Gastrocnemius medialis (tissue), 4 donors: ENCODE data around the gene COBLL1.

Experiments
- CTCF ChIP-seq, 5 experiments: fragments of 450-650 bp in 3 of 5; fragments of 200-600 bp in 2 of 5; sonication (generic) in 2 of 5; IDR thresholded peaks in 4 of 5; conservative IDR thresholded peaks in 1 of 5; 1 replicate in 4 of 5; 2 replicates in 1 of 5; pipeline ENCODE4 v1.5.1; 2016 to 2019; ENCODE audit warnings: antibody characterized with exemption in 5 of 5, mild to moderate bottlenecking in 3 of 5, moderate library complexity in 3 of 5
- POLR2A ChIP-seq, 2 donors: fragments of 450-650 bp; IDR thresholded peaks; one replicate each; pipeline ENCODE4 v1.6.1; 2017; ENCODE audit warnings: antibody characterized with exemption in 2 of 2, mild to moderate bottlenecking in 2 of 2, moderate library complexity in 2 of 2

- TF ChIP-seq CTCF (IDR thresholded peaks at IDR 0.05 in 4 of 5, conservative IDR thresholded peaks at IDR 0.05 in 1 of 5): no peak
- no peak for TF ChIP-seq POLR2A (IDR thresholded peaks at IDR 0.05)
These were observed 107.4 kb downstream of the COBLL1 start for GRCh38 chr2:164734196-164734595.
